ENCODE results near the gene SH2D1B. TPM values are rescaled to one million over a fixed set of nuclear protein-coding genes. Genes with fewer than 3 reads are reported as not detected.

Gene SH2D1B
- total RNA-seq, 4 donors from 2014 or later: 0.21 to 0.27 TPM; not detected in 2

GRCh38 chr1:162386292-162387225, 25.4 kb downstream of the SH2D1B start:
- Histone ChIP-seq H3K36me3 (no peaks in the 10 kb centered on the region), H3K4me1 (no peaks in the 10 kb centered on the region), H3K27me3 (no peaks in the 10 kb centered on the region), H3K4me3 (no peak overlapping the region), H3K9me3 (no peaks in the 10 kb centered on the region), H3K27ac (no peak overlapping the region)
- no peak for DNase-seq
- no peak for TF ChIP-seq CTCF (IDR thresholded peaks at IDR 0.05)
- no peak for TF ChIP-seq POLR2A (IDR thresholded peaks at IDR 0.05)
- intact Hi-C loops (cut with DNase I; ENCODE audit: low total_unique reads): no loop called here

DNA sequence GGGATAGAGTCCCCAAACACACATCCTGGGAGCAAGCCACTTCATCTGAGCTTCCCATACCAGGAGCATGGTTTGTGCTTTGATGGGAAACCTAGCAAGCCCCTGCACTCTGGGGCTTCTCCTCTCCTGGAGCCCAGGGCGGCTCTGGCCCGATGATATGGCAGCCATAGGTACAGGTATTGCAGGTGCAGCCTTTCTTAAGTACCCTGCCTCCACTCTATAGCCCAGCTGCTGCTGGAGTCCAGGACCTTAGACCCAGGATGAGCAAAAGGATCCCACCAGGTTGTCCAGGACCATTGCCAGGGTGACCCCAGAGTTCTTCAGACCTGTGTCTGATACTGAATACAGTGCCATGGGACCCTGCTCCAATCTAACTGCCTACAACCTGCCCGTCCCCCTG, 26.2 kb downstream of the SH2D1B start:
- Histone ChIP-seq H3K36me3 (no peaks in the 10 kb centered on the region), H3K4me3 (no peak overlapping the region), H3K9me3 (no peaks in the 10 kb centered on the region), H3K27ac (no peak overlapping the region), H3K27me3 (no peaks in the 10 kb centered on the region), H3K4me1 (no peaks in the 10 kb centered on the region)
- no peak for DNase-seq
- TF ChIP-seq POLR2A (IDR thresholded peaks at IDR 0.05) (no peak), CTCF (IDR thresholded peaks at IDR 0.05) (no peak)
- intact Hi-C loops (cut with DNase I; ENCODE audit: low total_unique reads): no loop called here

GRCh38 chr1:162385280-162385623, 26.7 kb downstream of the SH2D1B start:
- H3K27me3 ChIP-seq: no peaks in the 10 kb centered on the region
- TF ChIP-seq POLR2A (IDR thresholded peaks at IDR 0.05) (no peak), CTCF (IDR thresholded peaks at IDR 0.05) (no peak)
- intact Hi-C loops (cut with DNase I; ENCODE audit: low total_unique reads): no loop called here
- no peaks in the 10 kb centered on the region for H3K4me1 ChIP-seq
- no peak overlapping the region for H3K4me3 ChIP-seq
- H3K27ac ChIP-seq: no peak overlapping the region
- no peaks in the 10 kb centered on the region for H3K9me3 ChIP-seq
- DNase-seq: no peak
- no peaks in the 10 kb centered on the region for H3K36me3 ChIP-seq

GRCh38 chr1:162384601-162385279, 27.2 kb downstream of the SH2D1B start:
- H3K4me1 ChIP-seq: no peaks in the 10 kb centered on the region

More at GRCh38 chr1:162384601-162385279, 27.2 kb downstream of the SH2D1B start:
- H3K27ac ChIP-seq: no peak overlapping the region
- intact Hi-C loops (cut with DNase I; ENCODE audit: low total_unique reads): no loop called here
- H3K27me3 ChIP-seq: no peaks in the 10 kb centered on the region
- no peaks in the 10 kb centered on the region for H3K36me3 ChIP-seq
- DNase-seq: no peak
- no peaks in the 10 kb centered on the region for H3K9me3 ChIP-seq
- no peak for TF ChIP-seq POLR2A (IDR thresholded peaks at IDR 0.05)
- TF ChIP-seq CTCF (IDR thresholded peaks at IDR 0.05): no peak
- H3K4me3 ChIP-seq: no peak overlapping the region
